Brain microvascular endothelial cell (primary cell): ENCODE results near the gene MYL10.

Experiments used
- DNase-seq: peaks from one replicate; pipeline ENCODE4 v3.0.0-alpha.2; 2020
- H3K27ac ChIP-seq: fragments of 250-450 bp; sonication (Bioruptor Pico); 2 replicates; pipeline ENCODE4 v1.5.1; 2020; ENCODE audit warnings: mild to moderate bottlenecking, moderate library complexity
- H3K27me3 ChIP-seq: fragments of 250-450 bp; sonication (Bioruptor Pico); replicated peaks from 2 replicates; pipeline ENCODE4 v1.5.1; 2020; ENCODE audit warnings: mild to moderate bottlenecking
- H3K36me3 ChIP-seq: fragments of 250-450 bp; sonication (Bioruptor Pico); replicated peaks from 2 replicates; pipeline ENCODE4 v1.5.1; 2020; ENCODE audit warnings: mild to moderate bottlenecking
- H3K4me3 ChIP-seq: 2 replicates; pipeline ENCODE4 v1.5.1; 2011; ENCODE audit warnings: low read depth, mild to moderate bottlenecking, control low read depth, low read length, moderate library complexity
- CTCF ChIP-seq: IDR thresholded peaks from 2 replicates; pipeline ENCODE4 v1.5.1; 2011; ENCODE audit warnings: low read depth, mild to moderate bottlenecking, moderate library complexity, low read length, control low read depth, inconsistent platforms; ENCODE audit errors: missing control alignments
- in situ Hi-C: cut with HindIII; loops from 2 replicates; pipeline ENCODE4 v1.10.0; 2017; ENCODE audit warnings: low sequenced_read_pairs, low pct_ligation_motif_present

The MYL10 gene

GRCh38 chr7:101668726-101669125, 39.6 kb upstream of the MYL10 start:
- no peak for DNase-seq
- no peaks in the 10 kb centered on the region for H3K27me3 ChIP-seq
- no peak for TF ChIP-seq CTCF
- H3K36me3 ChIP-seq: no peaks in the 10 kb centered on the region
- no peak overlapping the region for H3K27ac ChIP-seq
- in situ Hi-C loops: no loop called here
- H3K4me3 ChIP-seq: no peak overlapping the region

- in situ Hi-C loops: no loop called here
- Histone ChIP-seq H3K36me3 (no peaks in the 10 kb centered on the region), H3K27ac (no peak overlapping the region), H3K27me3 (no peaks in the 10 kb centered on the region), H3K4me3 (no peak overlapping the region)
- no peak for TF ChIP-seq CTCF
- DNase-seq: no peak
Observed at GRCh38 chr7:101667920-101668319, 38.8 kb upstream of the MYL10 start.

DNA sequence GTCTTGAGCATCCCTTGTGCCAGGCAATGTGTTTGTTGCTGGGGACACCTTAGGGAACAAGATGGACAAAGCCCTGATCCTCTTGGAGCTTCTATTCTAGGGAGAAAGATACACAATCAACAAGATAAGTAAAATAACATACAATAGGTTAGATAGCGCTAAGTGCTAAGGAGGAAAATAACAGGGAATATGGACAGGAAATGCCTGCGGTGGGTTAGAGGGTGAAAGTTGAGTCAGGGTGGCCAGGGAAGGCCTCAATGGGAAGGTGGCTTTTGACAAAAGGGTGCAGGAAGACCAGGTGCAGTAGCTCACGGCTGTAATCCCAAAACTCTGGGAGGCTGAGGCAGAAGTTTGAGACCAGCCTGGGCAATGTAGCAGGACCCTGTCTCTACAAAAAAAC, 38.3 kb upstream of the MYL10 start:
- Histone ChIP-seq H3K27me3 (no peaks in the 10 kb centered on the region), H3K4me3 (no peak overlapping the region), H3K36me3 (no peaks in the 10 kb centered on the region), H3K27ac (no peak overlapping the region)
- no peak for TF ChIP-seq CTCF
- in situ Hi-C loops: no loop called here
- DNase-seq: no peak

DNA sequence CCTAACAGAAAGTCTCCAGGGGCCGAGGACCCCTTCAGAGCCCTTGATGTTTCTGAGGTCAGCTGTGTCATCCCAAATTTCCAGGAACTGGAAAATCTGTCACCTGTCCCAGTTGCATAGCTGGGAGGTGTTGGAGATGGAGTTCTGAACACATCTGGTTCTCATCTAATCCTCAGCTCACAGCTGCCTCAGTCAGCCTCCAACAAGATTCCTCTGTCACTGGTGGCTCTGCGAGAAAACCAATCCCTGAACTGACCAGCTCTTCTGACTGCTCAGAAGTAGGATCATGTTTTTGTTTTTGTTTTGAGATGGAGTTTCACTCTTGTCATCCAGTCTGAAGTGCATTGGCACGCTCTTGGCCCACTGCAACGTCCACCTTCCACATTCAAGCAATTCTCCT, 37.6 kb upstream of the MYL10 start:
- H3K4me3 ChIP-seq: no peak overlapping the region
- DNase-seq: no peak
- H3K27me3 ChIP-seq: no peaks in the 10 kb centered on the region
- H3K36me3 ChIP-seq: no peaks in the 10 kb centered on the region
- no peak overlapping the region for H3K27ac ChIP-seq
- in situ Hi-C loops: no loop called here
- no peak for TF ChIP-seq CTCF

DNA sequence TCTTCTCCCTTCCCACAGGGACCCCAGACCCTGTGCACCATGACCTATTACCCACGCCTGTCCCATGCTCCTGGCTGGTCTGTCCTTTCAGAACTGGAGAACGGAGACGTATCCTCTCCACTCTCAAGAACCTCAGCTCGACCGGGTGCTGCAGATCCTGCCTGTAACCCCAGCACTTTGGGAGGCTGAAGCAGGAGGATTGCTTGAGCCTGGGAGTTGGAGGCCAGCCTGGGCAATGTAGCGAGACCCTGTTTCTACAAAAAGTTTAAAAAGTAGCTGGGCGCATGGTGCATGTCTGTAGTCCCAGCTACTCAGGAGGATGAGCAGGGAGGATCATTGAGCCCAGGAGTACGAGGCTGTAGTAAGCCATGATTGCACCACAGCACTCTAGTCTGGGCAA, 37.2 kb upstream of the MYL10 start:
- Histone ChIP-seq H3K36me3 (no peaks in the 10 kb centered on the region), H3K27ac (no peak overlapping the region), H3K4me3 (no peak overlapping the region), H3K27me3 (no peaks in the 10 kb centered on the region)
- in situ Hi-C loops: no loop called here
- DNase-seq: no peak
- TF ChIP-seq CTCF: no peak

DNA sequence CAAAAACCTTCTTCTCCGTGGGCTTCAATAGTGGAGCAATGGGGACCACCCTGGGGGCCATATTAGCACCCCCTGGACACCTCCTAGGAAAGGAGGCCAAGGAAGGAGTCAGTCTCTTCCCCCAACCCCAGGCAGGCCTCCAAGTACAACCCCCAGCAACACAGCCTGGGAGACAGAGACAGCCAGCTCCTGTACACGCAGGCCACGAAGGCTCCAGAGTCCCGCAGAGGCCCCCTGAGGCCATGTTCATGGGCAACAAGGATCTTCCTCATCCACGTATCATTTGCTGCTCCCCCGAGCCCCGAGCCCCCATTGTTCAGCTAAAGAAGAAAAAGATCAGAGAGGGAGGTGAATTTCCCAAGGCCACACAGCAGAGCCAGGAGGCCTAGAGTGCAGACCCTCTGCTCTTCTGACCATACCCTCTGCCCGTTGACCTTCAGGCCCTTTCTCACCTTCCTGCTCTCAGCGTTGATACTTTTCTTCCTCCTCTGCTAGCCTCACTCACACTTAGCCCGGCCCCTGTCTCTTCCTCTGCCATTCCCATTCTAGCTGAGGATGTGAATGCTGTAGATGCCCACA, 35.9 kb upstream of the MYL10 start:
- no peak for TF ChIP-seq CTCF
- Histone ChIP-seq H3K27me3 (no peaks in the 10 kb centered on the region), H3K36me3 (no peaks in the 10 kb centered on the region), H3K27ac (no peak overlapping the region), H3K4me3 (no peak overlapping the region)
- no peak for DNase-seq
- in situ Hi-C loops: no loop called here
